ENCODE data around the gene CMTM8. TPM values are rescaled to one million over a fixed set of nuclear protein-coding genes. Genes with fewer than 3 reads are reported as not detected.

Gene CMTM8
- total RNA-seq, 4 donors from 2014 or later: 4.4 to 39.2 (median 7.4) TPM

GRCh38 chr3:32257042-32257441, 18.6 kb downstream of the CMTM8 start:
- H3K27me3 ChIP-seq: no peaks in the 10 kb centered on the region
- intact Hi-C loops (cut with DNase I; ENCODE audit: low total_unique reads): no loop called here
- TF ChIP-seq CTCF (IDR thresholded peaks at IDR 0.05) (no peak), POLR2AphosphoS5 (IDR thresholded peaks at IDR 0.05) (no peak), EP300 (IDR thresholded peaks at IDR 0.05; ENCODE audit: low read depth) (no peak), POLR2A (IDR thresholded peaks at IDR 0.05) (no peak)
- no peak overlapping the region for H3K4me3 ChIP-seq
- H3K36me3 ChIP-seq: no peaks in the 10 kb centered on the region
- H3K4me1 ChIP-seq: no peaks in the 10 kb centered on the region
- 92 to 100% methylated on average over 1 to 3 of the region's 3 CpGs for WGBS, 2 donors (ENCODE audit: low coverage in 1 of 2)
- H3K9me3 ChIP-seq: peaks cover 5 to 6% of the 10 kb centered on the region in 2 donors
- no peak for DNase-seq
- no peak overlapping the region for H3K27ac ChIP-seq
- in situ Hi-C loops (cut with MboI; ENCODE audit: low pct_ligation_motif_present in 1 of 4, low pct_unique_long_range_greater_than_20kb in 1 of 4, low sequenced_read_pairs in 3 of 4): no loop called here

GRCh38 chr3:32257641-32258438, 19.4 kb downstream of the CMTM8 start:
- intact Hi-C loops (cut with DNase I; ENCODE audit: low total_unique reads): no loop called here
- Histone ChIP-seq H3K4me1 (no peaks in the 10 kb centered on the region), H3K36me3 (no peaks in the 10 kb centered on the region), H3K9me3 (peaks cover 5 to 6% of the 10 kb centered on the region in 2 donors), H3K4me3 (no peak overlapping the region), H3K27ac (no peak overlapping the region), H3K27me3 (no peaks in the 10 kb centered on the region)
- TF ChIP-seq POLR2AphosphoS5 (IDR thresholded peaks at IDR 0.05) (no peak), CTCF (IDR thresholded peaks at IDR 0.05) (no peak), EP300 (IDR thresholded peaks at IDR 0.05; ENCODE audit: low read depth) (no peak), POLR2A (IDR thresholded peaks at IDR 0.05) (no peak)
- DNase-seq: no peak
- WGBS, 2 donors (ENCODE audit: low coverage in 1 of 2): 79 to 89% methylated on average over 3 to 6 of the region's 6 CpGs
- in situ Hi-C loops (cut with MboI; ENCODE audit: low pct_ligation_motif_present in 1 of 4, low pct_unique_long_range_greater_than_20kb in 1 of 4, low sequenced_read_pairs in 3 of 4): no loop called here

DNA sequence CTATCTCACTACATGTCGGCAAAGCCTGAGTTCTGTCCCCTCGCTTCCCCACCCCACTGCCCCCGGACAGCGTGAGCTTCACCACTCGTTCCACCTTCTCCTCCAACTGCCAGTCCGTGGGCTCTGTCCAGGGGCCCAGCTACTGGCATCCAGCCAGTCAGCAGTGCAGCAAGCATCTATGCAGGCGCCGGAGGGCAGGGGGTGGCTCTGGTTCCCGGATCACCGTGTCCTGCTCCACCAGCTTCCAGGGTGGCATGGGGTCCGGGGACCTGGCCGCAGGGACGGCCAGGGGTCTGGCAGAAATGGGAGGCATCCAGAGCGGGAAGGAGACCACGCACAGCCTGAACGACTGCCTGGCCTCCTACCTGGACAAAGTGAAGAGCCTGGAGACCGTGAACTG, 20.4 kb downstream of the CMTM8 start:
- WGBS, 2 donors (ENCODE audit: low coverage in 1 of 2): 85 to 92% methylated on average over 5 to 17 of the region's 17 CpGs
- H3K4me3 ChIP-seq: no peak overlapping the region
- no peaks in the 10 kb centered on the region for H3K4me1 ChIP-seq
- H3K36me3 ChIP-seq: no peaks in the 10 kb centered on the region
- in situ Hi-C loops (cut with MboI; ENCODE audit: low pct_ligation_motif_present in 1 of 4, low pct_unique_long_range_greater_than_20kb in 1 of 4, low sequenced_read_pairs in 3 of 4): no loop called here
- H3K27me3 ChIP-seq: no peaks in the 10 kb centered on the region
- intact Hi-C loops (cut with DNase I; ENCODE audit: low total_unique reads): no loop called here
- peaks cover 4 to 6% of the 10 kb centered on the region in 2 donors for H3K9me3 ChIP-seq
- TF ChIP-seq CTCF (IDR thresholded peaks at IDR 0.05) (no peak), EP300 (IDR thresholded peaks at IDR 0.05; ENCODE audit: low read depth) (no peak), POLR2AphosphoS5 (IDR thresholded peaks at IDR 0.05) (no peak), POLR2A (IDR thresholded peaks at IDR 0.05) (no peak)
- H3K27ac ChIP-seq: no peak overlapping the region
- DNase-seq: no peak

DNA sequence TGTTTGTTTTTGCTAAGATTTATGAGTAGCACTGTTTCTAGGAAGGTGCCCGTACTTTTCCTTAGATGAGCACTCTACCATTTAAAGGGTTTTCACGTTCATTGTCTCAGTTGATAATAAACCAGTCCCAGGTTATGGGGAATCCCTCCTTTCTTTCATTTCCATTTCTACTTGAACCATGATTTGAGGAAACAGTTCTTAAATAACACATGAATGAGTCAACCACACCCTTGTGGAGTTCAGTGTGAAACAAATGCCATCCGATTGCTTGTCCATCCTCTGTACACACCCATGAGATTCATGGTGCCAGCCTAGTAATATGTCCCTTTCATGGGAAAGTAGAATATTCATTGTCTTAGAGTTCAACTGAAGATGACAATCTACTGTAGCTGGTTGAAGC, 23.1 kb downstream of the CMTM8 start:
- Histone ChIP-seq H3K36me3 (no peaks in the 10 kb centered on the region), H3K4me1 (no peaks in the 10 kb centered on the region), H3K4me3 (no peak overlapping the region), H3K27me3 (no peaks in the 10 kb centered on the region), H3K27ac (no peak overlapping the region), H3K9me3 (no peaks in the 10 kb centered on the region)
- 47 to 83% methylated on average over 1 to 3 of the region's 3 CpGs for WGBS, 2 donors (ENCODE audit: low coverage in 1 of 2)
- in situ Hi-C loops (cut with MboI; ENCODE audit: low pct_ligation_motif_present in 1 of 4, low pct_unique_long_range_greater_than_20kb in 1 of 4, low sequenced_read_pairs in 3 of 4): no loop called here
- intact Hi-C loops (cut with DNase I; ENCODE audit: low total_unique reads): no loop called here
- no peak for TF ChIP-seq EP300 (IDR thresholded peaks at IDR 0.05; ENCODE audit: low read depth)
- no peak for TF ChIP-seq CTCF (IDR thresholded peaks at IDR 0.05)
- no peak for TF ChIP-seq POLR2A (IDR thresholded peaks at IDR 0.05)
- TF ChIP-seq POLR2AphosphoS5 (IDR thresholded peaks at IDR 0.05): no peak
- DNase-seq: no peak
